Measurements from ENCODE around the gene SESTD1. TPM values are rescaled to one million over a fixed set of nuclear protein-coding genes. Genes with fewer than 3 reads are reported as not detected.

The SESTD1 gene
- total and polyA plus RNA-seq, 2 experiments from 2014 or later, result 12.6 to 21.6 TPM

GRCh38 chr2:179251870-179252269 lies 12.8 kb downstream of the SESTD1 start:
- no peak overlapping the region for H3K4me3 ChIP-seq
- no peaks in the 10 kb centered on the region for H3K36me3 ChIP-seq (ENCODE audit: insufficient read depth)
- no peak overlapping the region for H3K4me2 ChIP-seq
- DNase-seq (ENCODE audit: low spot score), result no peak
- H3F3A ChIP-seq (replicated peaks; ENCODE audit: low read depth), result no peaks in the 10 kb centered on the region
- H4K20me1 ChIP-seq (replicated peaks; ENCODE audit: insufficient read depth), result no peaks in the 10 kb centered on the region
- no peaks in the 10 kb centered on the region for H3K9me3 Mint-ChIP-seq
- H3K4me1 Mint-ChIP-seq, result peaks cover 21% of the 10 kb centered on the region
- ATAC-seq, result no peak
- H3K27ac ChIP-seq (ENCODE audit: low read depth), result no peak overlapping the region
- no peaks in the 10 kb centered on the region for H3K27me3 Mint-ChIP-seq (ENCODE audit: insufficient read depth, low read depth, poor library complexity)
- H3K4me3 Mint-ChIP-seq, result no peak overlapping the region
- no peak overlapping the region for H2AFZ ChIP-seq
- H3K27me3 ChIP-seq (ENCODE audit: insufficient read depth), result no peaks in the 10 kb centered on the region
- peaks cover 95% of the 10 kb centered on the region for H3K79me2 ChIP-seq (replicated peaks; ENCODE audit: insufficient read depth)
- H3K36me3 Mint-ChIP-seq (ENCODE audit: low read depth), result peaks cover 17% of the 10 kb centered on the region; the same call in 2 of the 3 replicates
- no peaks in the 10 kb centered on the region for H3K9me2 ChIP-seq (ENCODE audit: insufficient read depth)
- H3K4me1 ChIP-seq (ENCODE audit: insufficient read depth), result peaks cover 13% of the 10 kb centered on the region; the same call in 1 of the 2 replicates
- TF ChIP-seq ZNF462 (CRISPR knock-in tag; IDR thresholded peaks at IDR 0.05), result no peak
- no peak for TF ChIP-seq REST (IDR thresholded peaks at IDR 0.05; ENCODE audit: unreplicated experiment)
- no peak for TF ChIP-seq NANOG (IDR thresholded peaks at IDR 0.05; ENCODE audit: borderline replicate concordance)
- TF ChIP-seq ZNF114 (CRISPR knock-in tag; IDR thresholded peaks at IDR 0.05), result no peak
- TF ChIP-seq EZH2phosphoT487 (IDR thresholded peaks at IDR 0.05; ENCODE audit: unreplicated experiment), result no peak
- TF ChIP-seq EZH2 (IDR thresholded peaks at IDR 0.05; ENCODE audit: low read depth, unreplicated experiment), result no peak
- no peak overlapping the region for H3K27ac Mint-ChIP-seq
